ENCODE measurements around the gene SLCO2A1.

DNA sequence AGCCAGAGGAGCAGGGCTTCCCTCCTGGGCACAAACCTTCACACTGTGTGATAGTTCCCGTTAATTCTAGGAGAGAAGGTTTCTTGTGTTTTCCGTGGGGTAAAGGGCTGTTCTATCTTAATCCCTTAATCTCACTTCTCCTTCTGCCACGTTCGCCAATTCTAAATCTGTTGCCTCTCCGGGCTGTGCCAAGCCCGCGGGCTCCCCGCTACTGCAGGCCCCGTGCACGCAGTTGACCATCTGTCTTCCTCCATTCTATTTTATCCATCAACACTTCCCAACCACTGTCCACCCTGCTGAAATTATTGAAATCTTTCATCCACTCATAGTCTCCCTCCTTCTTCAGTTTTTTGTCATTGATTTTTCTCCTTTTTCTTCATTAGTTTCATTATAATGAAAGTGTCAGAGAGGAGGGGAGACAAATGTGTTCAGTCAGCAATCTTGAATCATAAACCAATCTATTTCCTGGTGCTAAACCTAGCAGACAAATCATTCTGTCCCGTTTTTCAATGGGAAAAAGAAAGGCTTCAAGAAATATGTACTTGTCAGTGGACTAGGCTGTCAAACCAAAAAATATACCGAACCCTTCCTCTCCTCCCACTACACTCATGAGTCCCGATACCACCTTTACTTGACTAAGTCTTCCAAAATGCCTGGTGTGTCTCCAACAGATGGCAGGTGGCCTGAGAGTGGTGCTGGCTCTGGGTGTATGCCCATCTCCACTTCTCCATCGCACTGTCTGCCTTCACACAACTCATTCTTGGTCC lies 39.6 kb downstream of the SLCO2A1 start:
- TF ChIP-seq, protein P1, sequence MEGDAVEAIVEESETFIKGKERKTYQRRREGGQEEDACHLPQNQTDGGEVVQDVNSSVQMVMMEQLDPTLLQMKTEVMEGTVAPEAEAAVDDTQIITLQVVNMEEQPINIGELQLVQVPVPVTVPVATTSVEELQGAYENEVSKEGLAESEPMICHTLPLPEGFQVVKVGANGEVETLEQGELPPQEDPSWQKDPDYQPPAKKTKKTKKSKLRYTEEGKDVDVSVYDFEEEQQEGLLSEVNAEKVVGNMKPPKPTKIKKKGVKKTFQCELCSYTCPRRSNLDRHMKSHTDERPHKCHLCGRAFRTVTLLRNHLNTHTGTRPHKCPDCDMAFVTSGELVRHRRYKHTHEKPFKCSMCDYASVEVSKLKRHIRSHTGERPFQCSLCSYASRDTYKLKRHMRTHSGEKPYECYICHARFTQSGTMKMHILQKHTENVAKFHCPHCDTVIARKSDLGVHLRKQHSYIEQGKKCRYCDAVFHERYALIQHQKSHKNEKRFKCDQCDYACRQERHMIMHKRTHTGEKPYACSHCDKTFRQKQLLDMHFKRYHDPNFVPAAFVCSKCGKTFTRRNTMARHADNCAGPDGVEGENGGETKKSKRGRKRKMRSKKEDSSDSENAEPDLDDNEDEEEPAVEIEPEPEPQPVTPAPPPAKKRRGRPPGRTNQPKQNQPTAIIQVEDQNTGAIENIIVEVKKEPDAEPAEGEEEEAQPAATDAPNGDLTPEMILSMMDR (IDR thresholded peaks at IDR 0.05) = no peak
- no peak for TF ChIP-seq POLR2A (IDR thresholded peaks at IDR 0.05)

All from testis (tissue), 2 donors.